ENCODE results near the gene NGLY1. TPM values are rescaled to one million over a fixed set of nuclear protein-coding genes. Genes with fewer than 3 reads are reported as not detected.

The NGLY1 gene
- total and polyA plus RNA-seq, 4 donors, result 19.1 to 54.4 (median 32.3) TPM

DNA sequence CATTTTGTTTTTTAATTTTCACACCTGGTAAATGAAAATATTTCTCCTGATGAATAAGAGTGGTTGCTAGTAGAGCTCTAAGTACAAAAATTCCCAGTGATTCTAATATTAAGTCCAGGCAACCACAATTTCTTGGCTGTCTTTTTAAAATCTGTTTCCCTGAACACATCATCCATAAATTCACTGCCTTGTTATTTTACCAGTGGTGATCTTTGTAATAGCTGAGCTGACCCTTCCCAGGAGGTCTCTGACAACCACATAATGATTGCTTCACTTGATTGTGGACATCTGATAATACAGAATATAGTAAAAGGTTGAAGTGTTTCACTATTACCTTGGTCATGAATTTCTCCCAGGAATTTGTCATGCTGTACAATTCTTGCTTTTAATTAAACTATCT is 104.7 kb downstream of the NGLY1 start:
- no peak for ATAC-seq (ENCODE audit: insufficient read depth, low FRiP score)
- TF ChIP-seq, protein P1, sequence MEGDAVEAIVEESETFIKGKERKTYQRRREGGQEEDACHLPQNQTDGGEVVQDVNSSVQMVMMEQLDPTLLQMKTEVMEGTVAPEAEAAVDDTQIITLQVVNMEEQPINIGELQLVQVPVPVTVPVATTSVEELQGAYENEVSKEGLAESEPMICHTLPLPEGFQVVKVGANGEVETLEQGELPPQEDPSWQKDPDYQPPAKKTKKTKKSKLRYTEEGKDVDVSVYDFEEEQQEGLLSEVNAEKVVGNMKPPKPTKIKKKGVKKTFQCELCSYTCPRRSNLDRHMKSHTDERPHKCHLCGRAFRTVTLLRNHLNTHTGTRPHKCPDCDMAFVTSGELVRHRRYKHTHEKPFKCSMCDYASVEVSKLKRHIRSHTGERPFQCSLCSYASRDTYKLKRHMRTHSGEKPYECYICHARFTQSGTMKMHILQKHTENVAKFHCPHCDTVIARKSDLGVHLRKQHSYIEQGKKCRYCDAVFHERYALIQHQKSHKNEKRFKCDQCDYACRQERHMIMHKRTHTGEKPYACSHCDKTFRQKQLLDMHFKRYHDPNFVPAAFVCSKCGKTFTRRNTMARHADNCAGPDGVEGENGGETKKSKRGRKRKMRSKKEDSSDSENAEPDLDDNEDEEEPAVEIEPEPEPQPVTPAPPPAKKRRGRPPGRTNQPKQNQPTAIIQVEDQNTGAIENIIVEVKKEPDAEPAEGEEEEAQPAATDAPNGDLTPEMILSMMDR (IDR thresholded peaks at IDR 0.05; ENCODE audit: control extremely low read depth, extremely low read depth), result no peak

DNA sequence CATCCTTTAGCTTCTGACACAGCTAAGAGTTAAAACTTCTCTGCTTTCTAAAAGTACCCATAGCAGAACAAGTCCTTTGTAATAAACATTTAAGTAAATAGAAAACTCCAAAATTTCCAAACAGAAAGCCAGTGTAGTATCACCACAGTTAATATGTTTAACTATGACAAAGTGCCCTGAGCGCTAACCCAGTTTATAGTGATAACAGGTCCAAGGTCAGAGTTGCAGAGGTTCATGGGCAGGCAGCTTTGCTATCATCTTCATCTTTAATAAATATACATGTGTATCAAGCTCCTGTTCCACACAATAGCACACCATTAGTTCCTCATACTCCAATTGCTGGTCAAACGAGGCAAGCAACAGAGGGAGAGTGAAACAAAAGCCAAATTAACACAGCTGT is 106.1 kb downstream of the NGLY1 start:
- TF ChIP-seq, protein P1 (IDR thresholded peaks at IDR 0.05; ENCODE audit: control extremely low read depth, extremely low read depth), result no peak
- Histone ChIP-seq H3K4me1 (ENCODE audit: control insufficient read depth in 5 of 5, insufficient read depth in 5 of 5, low read length in 5 of 5) (no peaks in the 10 kb centered on the region), H3K27ac (ENCODE audit: low read depth in 1 of 2, low read length in 1 of 2) (no peak overlapping the region), H3K27me3 (ENCODE audit: control insufficient read depth in 3 of 3, insufficient read depth in 3 of 3, low read length in 2 of 3) (no peaks in the 10 kb centered on the region), H3K9me3 (ENCODE audit: control insufficient read depth in 4 of 4, insufficient read depth in 3 of 4, low read length in 3 of 4) (no peaks in the 10 kb centered on the region), H3K36me3 (ENCODE audit: control insufficient read depth in 4 of 4, insufficient read depth in 4 of 4, low read length in 4 of 4) (no peaks in the 10 kb centered on the region), H3K4me3 (no peak overlapping the region), H3K9ac (ENCODE audit: insufficient read depth in 1 of 2, low read length in 2 of 2) (no peak overlapping the region)
- 70 to 77% methylated on average over 2 of the region's 2 CpGs for WGBS, 2 donors
- DNase-seq (no peak), ATAC-seq (ENCODE audit: insufficient read depth, low FRiP score) (no peak)

More for the DNA sequence above, 104.7 kb downstream of the NGLY1 start:
- Histone ChIP-seq H3K27ac (ENCODE audit: low read depth in 1 of 2, low read length in 1 of 2) (no peak overlapping the region), H3K27me3 (ENCODE audit: control insufficient read depth in 3 of 3, insufficient read depth in 3 of 3, low read length in 2 of 3) (no peaks in the 10 kb centered on the region), H3K9me3 (ENCODE audit: control insufficient read depth in 4 of 4, insufficient read depth in 3 of 4, low read length in 3 of 4) (no peaks in the 10 kb centered on the region), H3K36me3 (ENCODE audit: control insufficient read depth in 4 of 4, insufficient read depth in 4 of 4, low read length in 4 of 4) (no peaks in the 10 kb centered on the region), H3K9ac (ENCODE audit: insufficient read depth in 1 of 2, low read length in 2 of 2) (no peak overlapping the region), H3K4me1 (ENCODE audit: control insufficient read depth in 5 of 5, insufficient read depth in 5 of 5, low read length in 5 of 5) (no peaks in the 10 kb centered on the region), H3K4me3 (no peak overlapping the region)
- DNase-seq, result no peak

DNA sequence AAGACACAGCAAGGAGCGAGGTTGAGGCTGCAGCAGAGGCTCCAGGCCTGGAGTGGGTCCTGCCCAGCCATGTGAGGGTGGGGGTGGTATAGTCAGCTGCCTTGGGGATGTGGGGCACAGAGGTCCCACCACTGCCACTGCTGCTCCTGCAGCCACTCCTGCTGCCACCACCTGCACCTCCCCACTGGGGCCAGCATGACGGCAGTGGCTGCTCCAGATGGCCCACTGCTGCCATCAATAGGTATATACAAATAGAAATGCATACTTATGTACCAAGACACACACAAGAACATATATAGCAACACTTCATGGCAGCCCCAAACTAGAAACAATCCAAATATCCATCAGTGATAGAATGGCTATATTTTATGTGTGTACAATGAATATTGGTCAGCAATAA is 108.6 kb downstream of the NGLY1 start:
- ATAC-seq (ENCODE audit: insufficient read depth, low FRiP score) (no peak), DNase-seq (no peak)
- no peak overlapping the region for H3K9ac ChIP-seq (ENCODE audit: insufficient read depth in 1 of 2, low read length in 2 of 2)
- no peak overlapping the region for H3K27ac ChIP-seq (ENCODE audit: low read depth in 1 of 2, low read length in 1 of 2)
- TF ChIP-seq, protein P1 (IDR thresholded peaks at IDR 0.05; ENCODE audit: control extremely low read depth, extremely low read depth), result no peak
- no peaks in the 10 kb centered on the region for H3K27me3 ChIP-seq (ENCODE audit: control insufficient read depth in 3 of 3, insufficient read depth in 3 of 3, low read length in 2 of 3)
- no peaks in the 10 kb centered on the region for H3K9me3 ChIP-seq (ENCODE audit: control insufficient read depth in 4 of 4, insufficient read depth in 3 of 4, low read length in 3 of 4)
- no peaks in the 10 kb centered on the region for H3K36me3 ChIP-seq (ENCODE audit: control insufficient read depth in 4 of 4, insufficient read depth in 4 of 4, low read length in 4 of 4)
- WGBS, 2 donors, result 92 to 97% methylated on average over 2 of the region's 2 CpGs
- no peaks in the 10 kb centered on the region for H3K4me1 ChIP-seq (ENCODE audit: control insufficient read depth in 5 of 5, insufficient read depth in 5 of 5, low read length in 5 of 5)
- no peak overlapping the region for H3K4me3 ChIP-seq

DNA sequence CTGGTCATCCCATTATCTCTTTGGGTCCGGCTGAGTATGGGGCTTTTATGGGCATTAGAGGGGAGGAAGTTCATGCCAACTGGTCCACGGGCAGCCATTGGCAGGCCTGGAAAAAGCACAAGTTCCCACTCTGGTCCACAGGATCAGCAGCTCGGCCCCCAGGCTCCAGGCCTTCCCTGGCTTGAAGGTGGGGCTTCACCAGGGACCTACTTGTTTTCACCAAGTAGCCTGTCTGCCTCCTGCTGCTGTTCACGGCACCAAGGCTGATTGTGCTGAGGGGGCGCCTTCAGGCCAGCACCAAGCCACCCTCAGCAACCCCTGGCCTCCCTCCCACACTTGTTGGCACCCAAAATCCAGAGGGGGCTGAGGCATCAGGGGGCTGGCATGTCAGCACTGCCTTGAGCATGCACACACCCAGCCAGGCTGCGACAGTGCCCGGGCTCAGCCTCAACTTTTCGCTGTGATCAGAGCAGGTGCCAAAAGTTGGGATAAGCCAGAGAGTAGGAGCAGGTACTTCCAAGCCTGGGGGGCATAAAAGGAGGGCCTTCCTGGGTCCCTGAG is 109.4 kb downstream of the NGLY1 start:
- 95 to 97% methylated on average over 8 of the region's 8 CpGs for WGBS, 2 donors
- Histone ChIP-seq H3K36me3 (ENCODE audit: control insufficient read depth in 4 of 4, insufficient read depth in 4 of 4, low read length in 4 of 4) (no peaks in the 10 kb centered on the region), H3K4me3 (no peak overlapping the region), H3K9ac (ENCODE audit: insufficient read depth in 1 of 2, low read length in 2 of 2) (no peak overlapping the region), H3K27ac (ENCODE audit: low read depth in 1 of 2, low read length in 1 of 2) (no peak overlapping the region), H3K27me3 (ENCODE audit: control insufficient read depth in 3 of 3, insufficient read depth in 3 of 3, low read length in 2 of 3) (no peaks in the 10 kb centered on the region), H3K4me1 (ENCODE audit: control insufficient read depth in 5 of 5, insufficient read depth in 5 of 5, low read length in 5 of 5) (no peaks in the 10 kb centered on the region), H3K9me3 (ENCODE audit: control insufficient read depth in 4 of 4, insufficient read depth in 3 of 4, low read length in 3 of 4) (no peaks in the 10 kb centered on the region)
- no peak for DNase-seq
- no peak for ATAC-seq (ENCODE audit: insufficient read depth, low FRiP score)
- TF ChIP-seq, protein P1 (IDR thresholded peaks at IDR 0.05; ENCODE audit: control extremely low read depth, extremely low read depth), result no peak

Measured in lung (tissue), 12 donors.